ENCODE data around the gene CHST1.

CHST1 gene

DNA sequence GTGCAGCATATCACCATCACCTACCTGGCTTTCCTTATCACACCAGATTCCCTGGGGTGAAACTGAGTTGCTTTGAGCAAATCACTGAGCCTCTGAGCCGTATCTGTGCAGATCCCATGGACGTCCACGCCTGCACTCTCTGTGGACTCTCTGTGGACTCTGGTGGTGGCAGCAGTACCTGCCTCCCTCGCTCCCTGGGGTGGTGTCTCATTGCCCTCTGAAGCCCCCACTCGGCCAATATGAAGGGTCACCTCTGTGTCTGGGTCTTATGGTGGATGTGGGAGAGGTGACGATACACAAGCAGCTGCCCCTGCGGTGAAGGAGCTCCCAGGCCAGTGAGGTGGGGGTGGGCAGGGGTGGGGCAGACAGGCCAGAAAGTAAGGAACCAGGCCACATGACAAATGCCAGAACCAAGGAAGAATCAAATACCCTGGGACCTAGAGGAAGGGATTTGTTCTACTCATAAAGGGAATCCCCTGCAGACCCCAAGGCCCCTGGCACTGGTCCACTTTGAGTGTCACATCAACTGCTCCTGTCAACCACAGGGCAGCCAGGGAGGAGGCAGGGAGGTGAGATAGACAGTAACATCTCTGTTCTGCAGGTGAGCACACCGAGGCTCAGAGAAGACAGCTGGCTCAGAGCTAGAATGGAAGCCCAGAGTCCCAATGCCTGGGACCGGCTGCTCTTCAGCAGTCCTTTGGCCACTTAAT, 9.2 kb upstream of the CHST1 start:
- DNase-seq: no peak

DNA sequence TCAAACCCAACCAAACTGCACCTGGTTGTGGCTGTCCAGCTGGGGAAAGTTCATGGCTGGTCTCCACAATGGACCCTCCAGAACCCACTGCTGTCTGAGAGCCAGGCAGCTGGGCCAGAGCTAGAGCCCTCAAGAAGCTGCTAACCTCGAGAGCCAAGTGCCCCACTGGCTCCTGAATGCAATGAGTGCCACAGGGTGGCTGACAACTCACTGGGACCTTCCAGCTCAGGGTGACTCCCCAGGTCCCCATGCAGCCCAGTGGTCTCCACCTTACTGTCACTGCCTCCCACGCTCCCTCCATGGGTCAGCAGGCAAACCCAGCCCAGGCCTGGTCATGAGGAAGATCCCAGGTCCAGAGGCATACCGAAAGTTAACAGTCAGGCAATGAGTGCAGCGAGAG, 8.0 kb upstream of the CHST1 start:
- no peak for DNase-seq

DNA sequence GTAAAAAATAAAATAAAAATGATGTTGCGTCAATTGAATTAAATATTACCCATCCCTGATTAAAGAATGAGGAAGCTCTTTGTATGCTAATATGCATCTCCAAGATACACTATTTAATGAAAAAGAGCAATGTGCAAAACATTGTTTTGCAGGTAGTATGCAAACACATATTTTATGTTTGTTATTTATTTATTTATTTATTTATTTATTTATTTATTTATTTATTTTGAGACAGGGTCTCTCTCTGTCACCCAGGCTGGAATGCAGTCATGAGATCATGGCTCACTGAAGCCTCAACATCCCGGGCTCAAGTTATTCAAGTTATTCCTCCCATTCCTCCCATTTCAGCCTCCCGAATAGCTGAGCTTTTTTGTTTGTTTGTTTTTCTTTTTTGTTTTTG, 7.2 kb upstream of the CHST1 start:
- DNase-seq: no peak

DNA sequence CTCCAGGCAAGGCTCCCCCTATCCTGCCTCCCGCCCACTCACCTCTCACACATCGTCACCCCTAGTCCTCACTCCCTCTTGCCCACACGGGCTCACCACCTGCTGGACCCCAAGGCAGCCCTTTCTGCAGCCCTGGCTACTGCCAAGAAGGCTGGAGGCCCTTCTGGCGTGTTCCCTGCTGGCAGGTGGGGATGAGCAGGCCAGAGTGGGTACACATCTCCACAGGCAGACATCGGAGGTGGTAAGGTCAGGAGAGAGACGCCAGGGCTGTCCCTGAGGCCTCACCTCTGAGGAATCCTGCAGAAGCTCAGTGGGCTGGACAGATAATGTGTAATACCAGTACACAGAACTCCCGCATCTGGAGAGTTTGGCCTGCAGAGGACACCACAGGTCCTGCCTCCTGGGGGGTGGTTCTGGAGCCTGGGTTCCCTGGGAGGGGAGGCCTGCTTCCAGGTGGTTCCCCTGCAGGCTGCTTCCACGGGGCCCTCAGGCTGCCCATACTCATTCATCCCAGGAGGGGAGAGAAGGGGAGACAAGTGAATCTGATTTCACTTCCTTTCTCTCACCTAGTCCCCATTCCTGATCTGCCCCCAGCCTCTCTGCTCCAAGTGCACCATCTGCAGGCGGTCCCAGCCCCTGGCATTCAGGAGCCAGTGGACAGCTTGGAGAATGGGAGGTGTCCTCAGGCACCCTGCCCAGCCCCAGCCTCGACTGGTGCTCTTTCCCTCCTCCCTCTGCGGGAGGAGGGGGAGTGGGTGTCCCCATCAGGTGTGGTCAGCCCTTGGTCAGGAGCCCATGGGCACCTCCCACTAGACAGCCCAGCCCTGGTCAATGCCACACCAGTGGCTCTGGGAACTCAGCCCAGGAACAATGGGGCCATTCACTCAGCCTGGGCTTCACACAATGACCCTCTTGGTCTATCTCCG, 6.1 kb upstream of the CHST1 start:
- DNase-seq: no peak

DNA sequence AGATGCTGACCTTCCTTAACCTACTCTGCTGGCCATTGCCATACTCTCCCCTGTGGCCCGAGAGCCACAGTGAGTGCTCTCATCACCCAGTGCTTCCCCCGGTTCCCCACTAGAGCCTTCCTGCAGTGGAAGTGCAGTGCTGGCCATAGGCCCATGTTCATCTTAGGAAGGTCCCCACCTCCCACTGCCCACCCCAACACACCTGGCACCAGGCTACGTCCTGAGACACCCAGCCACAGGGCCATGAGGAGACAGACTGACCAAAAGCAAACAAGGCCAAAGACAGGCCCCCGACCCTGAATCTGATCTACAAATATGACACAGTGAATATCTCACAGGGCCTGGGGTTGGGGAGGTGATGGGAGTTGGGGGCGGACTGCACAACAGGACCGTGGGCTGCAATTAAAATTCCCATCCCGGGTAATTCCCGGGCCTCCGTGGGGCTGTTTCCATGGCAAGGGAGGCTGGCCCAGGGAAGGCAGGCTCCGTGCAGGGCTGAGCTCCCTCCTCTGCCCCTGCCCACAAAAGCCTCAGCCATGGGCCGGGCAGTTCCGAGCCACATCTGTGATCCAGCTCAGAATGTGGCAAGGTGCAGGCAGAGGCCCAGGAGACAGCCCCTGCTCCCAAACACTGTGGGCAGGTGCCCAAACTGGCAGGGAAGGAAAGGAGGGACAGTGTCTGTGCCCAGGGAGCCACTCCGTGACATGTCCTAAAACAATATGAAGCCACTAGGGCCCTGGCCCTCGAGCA, 5.1 kb upstream of the CHST1 start:
- no peak for DNase-seq

DNA sequence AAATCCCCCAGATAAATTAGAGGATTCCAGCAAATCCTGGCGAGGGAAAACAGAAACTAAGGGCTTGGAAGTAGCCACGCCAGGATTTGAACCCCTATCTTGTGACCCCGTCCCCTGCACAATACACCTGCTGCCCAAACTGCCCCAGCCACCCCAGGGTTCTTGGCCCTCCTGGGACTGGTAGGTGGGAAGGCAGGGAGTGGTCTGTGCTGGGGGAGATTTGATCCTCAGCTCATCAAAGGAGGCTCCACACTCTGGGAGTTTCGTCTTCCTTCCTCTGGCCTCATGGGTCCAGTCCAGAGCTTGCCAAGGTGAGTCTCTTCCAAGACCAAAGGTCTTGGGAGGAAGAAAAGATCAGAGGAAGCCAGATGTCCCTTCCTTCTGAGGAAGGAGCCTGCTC, 4.5 kb upstream of the CHST1 start:
- DNase-seq: no peak

DNA sequence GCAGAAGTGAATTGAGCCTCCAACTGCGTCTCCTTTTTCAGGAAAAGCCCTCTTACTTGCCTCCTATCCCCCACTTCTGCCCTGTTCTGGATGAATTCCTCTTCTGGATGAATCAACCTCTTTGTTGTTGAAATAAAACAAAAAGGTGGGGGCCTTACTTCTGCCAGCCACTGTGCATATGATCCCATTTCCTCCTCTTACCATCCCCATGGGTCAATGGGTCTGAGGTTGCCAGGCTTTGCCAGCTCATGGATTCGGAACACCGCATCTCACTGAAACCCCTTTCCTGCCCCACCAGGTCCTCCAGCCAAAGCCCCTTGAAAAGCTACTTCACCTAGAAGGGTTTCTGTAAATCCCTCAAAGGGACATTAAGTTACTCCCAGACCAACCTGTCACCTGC, 3.7 kb upstream of the CHST1 start:
- DNase-seq: no peak

DNA sequence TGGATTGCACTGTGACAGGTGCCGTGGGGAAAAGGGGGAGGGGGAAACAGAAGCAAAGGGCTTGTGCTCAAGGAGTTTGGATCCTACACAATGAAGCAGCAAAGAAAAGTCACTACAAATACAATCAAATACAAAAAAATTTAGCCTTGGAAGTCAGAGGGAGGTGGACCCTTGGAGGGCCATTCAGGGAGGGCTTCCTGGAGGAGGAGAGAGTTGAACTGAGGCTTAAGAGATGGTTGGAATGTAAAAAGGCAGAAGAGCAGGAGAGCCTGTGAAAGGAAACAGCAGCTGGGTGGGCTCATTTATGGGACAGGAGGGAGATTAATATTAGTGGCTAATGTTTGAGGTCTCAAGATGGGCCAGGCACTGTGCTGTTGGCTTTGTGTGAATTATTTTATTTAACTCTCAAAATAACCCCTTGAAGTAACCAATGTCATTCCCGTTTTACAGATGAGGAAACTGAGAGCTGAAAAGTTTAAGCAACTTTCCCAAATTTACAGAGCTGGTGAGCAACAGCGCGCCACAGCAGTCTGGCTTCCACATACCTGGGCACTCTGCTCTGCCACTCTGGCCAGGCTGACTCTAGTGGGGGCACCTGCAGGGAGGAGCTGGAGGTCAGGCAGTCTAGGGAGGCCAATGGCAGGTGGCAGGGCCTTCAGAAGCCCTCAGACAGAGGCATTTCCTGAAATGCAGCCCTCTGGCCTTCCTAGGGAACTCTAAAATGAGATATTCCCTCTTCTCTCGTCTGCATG, 2.7 kb upstream of the CHST1 start:
- DNase-seq: no peak

DNA sequence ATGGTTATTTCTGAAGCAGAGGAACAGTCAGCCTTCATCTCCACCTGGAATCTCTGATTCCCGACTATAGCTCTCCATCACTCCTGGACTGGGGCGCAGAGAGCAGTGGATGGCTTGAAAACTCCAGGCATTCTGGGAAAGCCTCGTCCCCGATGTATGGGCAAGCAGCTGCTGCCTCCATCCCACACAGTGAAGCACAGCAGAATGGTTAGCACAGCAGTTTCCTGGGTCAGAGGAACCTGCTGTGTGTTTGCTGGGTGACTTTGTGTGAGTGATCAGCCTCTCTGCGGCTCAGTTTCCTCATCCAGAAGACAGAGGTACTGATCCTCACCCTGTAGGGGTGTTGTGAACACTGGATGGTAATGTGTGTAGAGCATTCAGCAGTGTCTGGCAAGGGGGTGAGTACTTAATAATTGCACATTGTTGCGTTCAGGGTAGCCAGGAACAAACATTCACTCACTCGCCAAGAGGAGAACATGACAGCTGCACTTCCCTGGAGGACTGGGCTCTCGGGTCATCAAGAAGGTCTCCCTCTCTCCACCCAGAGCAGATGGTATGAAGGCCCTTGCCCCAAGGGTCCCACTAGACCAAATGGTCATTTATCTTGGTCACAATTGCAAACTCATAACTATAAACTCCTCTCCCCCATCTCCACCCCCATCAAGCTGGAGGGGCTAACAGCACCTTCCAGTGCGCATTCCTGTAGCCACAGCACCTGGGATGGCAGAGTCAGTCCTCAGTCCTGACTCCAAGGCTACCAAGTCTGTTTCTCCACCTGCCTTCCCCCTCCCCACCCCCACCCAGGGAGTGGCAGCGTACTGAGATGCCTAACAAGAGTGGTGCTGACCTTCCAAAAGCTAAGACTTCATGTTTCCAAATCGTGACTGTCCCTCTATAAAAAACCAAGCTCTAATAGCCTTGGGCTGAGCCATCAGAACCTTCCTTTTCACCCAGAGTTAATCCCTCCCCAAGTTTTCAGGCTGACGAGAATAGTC, 1.5 kb upstream of the CHST1 start:
- no peak for DNase-seq

DNA sequence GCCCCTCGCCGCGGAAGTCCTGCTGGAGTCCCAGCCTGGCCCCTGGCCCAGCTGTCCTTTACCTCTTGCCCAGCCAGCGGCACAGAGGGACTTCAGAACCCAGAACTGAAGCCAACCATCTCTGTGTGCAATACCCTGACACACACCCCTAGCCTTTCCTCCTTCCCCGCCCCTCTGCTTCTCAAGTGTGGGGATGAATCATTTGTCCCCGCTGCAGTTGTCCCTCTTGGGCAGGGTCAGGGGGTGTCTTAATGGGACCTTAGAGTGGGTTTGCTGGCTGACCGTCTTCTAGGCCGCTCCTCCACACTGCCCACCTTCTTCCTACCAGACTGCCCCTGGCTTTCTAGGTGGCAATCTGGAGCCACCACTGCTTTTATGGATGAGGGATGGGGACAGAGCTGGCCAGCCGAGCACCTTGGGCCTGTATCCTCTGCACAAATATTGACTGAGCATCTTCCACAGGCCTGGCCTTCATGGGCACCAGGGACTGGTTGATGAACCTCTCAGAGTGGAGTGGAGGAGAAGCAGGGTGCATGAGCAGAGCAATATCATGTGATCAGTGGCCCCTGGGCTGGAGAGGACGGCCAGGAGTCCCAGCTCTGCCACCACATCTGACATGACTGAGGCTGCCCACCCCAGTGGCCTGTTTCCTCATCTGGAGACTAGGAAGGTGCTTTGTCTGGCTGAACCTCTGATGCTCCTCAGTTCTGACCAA, 668 bp upstream of the CHST1 start:
- no peak for DNase-seq

DNA sequence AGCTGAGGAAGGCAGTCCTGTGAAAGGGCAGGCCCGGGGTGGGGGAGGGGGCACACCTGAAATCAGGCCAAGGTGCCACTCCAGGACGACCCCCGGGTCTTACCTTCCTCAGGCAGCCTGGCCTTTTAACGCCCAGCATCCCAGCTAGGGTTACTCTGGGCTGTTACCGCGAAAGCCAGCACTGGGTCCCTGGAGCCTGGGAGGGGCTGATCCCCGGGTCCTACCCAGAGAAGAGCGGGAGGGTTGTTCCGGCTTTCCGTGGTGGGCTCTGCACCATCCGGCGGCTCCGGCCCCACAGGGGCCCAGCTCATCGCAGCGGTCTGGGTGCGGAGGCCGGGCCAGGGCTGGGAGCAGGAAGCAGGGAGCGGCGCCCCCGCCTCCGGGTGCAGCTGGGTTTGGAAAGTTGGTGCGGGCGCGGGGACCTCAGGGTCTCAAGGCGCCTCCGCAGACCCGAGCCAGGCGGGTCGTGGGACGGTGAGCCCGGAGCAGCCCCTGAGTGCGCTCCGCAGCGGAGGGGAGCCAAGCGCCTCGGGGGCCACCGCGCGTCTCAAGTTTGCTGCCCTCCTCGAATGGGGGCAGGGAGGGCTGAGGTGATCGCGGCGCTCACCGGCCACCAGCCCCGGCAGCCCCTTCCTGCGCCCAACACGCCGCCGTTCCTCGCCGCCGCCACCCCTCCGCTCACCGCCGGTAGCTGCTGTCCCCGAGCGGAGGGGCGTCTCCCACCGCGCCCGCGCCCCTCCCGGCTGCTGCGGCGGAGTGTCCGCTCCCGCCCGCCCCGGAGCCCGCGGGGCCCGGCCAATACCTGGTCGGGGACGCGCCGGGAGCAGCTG, 831 bp downstream of the CHST1 start:
- no peak for DNase-seq

DNA sequence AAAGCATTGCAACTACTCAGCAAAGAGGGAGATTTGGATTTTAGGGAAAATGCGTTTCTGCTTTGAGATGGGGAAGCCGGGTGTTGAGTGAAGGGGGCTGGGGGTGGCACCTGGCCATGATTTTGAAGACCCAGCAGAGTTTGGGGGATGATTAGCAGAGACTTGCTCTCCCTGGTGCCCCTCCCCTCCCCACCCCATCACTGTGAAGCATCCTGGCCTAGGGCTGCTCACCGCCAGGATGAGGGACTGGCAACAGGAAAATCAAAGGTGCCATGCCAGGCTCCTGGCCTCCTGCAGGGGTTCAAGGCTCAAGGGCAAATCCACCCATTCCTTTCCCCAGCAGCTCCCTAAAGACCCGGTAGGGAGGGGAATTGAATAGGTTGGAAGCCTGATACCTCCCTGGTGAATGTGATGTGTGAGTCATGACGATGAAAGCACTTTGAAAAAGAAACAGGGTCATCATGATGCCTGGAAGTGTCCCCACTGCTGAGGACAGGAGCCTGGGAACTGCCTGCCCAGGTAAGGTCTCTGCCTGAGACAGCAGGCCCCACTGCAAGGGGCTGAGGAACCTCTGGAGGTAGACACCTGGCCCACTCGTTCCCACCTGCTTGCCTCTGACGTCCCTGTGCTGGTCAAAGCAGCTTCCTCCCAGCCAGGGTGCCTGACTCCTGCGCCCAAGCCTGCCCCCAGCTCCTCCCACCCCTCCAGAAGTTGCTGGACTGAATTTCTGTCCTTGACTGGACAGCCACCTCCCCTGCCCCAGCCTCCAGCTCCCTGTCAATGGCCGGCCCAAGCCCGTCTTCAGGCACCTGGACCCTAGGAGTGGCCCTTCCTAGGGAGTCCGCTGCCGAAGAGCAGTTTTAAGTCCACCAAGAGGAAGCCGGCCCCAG, 1.7 kb downstream of the CHST1 start:
- DNase-seq: peak; percentile 31

DNA sequence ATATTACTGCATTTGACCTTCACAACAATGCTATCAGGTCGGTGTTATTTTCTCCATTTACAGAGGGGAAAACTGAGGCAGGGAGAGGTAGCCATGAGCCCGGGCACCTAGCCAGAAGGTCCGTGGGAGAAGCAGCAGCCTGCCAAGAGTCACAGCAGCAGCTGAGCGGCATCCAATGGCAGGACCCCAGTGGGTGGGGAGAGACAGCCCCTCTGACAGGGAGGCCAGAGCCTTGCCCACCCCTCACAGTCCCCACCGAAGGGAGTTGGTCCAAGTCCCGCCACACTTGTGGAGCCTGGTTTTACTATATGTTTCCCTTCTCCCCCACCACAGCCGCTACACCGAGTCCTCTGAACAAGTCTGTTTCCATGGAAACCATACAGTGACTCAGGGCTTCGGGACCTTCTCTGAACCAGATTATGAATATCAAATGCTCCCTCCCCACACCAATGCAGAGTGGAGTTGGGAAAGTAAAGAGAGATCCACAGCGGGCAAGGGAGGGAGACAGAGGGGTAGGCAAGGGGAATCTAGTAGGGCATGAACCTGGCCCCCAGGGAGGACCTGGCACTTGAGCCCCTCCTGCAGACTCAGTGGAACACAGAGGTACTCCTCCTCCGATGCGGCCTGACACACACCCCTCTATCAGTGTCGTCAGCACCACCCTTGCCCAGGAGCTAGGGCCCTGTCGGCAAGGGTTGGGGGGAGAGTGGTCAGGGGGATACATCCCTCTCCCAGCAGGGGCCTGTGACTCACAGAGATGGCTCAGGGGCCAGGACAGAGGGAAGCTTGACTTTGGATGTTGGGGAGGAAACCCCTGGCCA, 2.5 kb downstream of the CHST1 start:
- DNase-seq: peak; percentile 94

DNA sequence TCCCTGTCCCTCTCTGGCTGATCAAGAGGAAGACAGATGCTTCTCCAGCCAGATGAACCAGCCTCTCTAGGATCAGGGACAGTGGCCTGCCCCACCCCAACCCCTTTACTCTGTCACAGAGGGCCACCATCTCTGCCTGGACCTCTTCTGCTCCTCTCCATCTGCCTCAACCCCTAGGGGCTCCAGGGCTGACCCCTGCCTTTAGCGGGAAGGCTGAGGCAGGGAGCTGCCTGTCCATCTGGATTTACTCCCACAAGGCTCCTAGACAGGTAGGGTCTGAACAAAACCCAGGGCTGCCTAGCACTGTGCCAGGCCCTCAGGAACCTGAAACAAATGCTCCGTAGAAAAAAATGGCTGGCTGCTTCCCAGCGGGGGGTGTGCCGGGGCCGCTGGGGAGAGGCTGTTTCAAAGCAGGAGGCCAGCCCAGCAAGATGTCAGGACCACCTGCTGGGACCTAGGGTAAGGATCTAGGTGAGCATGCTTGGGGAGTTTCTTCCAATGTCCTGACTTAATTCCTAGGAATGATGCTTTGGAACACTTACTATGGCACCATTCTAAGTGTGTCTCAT, 3.2 kb downstream of the CHST1 start:
- peak; percentile 41 for DNase-seq

DNA sequence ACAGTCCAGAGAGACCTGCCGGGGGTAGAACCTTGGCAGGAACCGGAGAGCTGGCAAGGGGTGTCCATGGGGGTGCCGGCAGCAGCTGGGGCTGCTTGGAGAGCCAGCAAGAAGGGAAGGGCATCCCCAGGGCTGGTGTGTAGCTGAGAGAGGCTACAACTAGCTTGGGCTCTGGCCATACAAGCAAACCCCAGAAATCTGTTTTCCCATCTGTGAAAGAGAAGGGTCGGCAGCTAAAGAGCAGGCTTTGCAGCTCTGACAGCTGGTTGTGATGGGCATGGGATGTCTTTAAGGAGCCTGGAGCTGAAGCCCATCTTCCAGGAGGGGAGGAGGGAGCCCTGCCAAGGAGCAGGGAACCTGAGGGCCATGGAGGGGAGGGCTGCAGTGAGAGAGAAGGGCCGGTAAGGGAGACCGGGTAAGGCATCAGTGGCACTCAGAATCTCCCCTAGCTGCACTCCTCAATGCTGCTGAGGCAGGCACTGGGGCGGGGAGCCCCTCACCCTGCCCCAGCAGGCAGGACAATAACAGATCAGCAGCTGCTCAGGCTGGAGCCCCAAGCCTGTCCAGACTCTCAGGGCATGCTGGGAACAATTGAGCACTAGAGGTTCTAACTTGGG, 3.9 kb downstream of the CHST1 start:
- no peak for DNase-seq

DNA sequence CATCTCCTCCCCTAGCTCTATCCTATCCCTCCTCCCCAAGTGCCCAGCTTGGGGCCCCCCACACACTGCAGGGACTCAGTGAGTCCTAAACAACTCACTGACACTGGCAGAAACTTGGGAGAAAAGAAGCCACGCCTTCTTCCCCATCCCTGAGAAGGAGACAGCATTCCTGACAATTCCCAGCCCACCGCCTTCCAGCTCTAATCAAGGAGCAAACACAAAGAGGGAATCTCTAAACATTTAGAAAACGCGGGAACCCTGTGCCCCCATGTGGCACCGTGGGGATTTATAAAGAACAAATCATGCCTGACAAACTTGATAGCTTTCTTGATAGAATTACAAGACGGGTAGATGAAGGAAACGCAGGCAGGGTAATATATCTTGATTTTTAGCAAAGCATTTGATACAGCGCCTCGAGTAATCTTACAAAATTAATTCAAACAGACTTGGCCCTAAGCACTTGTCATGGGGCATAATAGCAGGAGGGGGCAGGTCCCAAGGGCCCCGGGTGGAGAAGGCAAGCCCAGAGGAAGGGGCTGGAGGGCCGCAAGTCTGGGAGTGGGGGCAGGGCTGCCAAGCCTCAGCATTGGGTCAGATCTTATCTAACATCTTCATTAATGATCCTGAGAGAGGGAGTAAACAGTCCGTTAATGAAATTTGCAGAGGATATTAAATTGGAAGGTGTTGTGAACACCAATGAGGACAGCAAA, 4.5 kb downstream of the CHST1 start:
- no peak for DNase-seq

Measured in fibroblast of skin of scalp (primary cell).